Measurements from ENCODE around the gene MRTFA. TPM values are rescaled to one million over a fixed set of nuclear protein-coding genes. Genes with fewer than 3 reads are reported as not detected.

MRTFA gene
- polyA plus RNA-seq, 2 of the 4 experiments (the other 2 are of a cell fraction) = 6.8 to 48.3 TPM

DNA sequence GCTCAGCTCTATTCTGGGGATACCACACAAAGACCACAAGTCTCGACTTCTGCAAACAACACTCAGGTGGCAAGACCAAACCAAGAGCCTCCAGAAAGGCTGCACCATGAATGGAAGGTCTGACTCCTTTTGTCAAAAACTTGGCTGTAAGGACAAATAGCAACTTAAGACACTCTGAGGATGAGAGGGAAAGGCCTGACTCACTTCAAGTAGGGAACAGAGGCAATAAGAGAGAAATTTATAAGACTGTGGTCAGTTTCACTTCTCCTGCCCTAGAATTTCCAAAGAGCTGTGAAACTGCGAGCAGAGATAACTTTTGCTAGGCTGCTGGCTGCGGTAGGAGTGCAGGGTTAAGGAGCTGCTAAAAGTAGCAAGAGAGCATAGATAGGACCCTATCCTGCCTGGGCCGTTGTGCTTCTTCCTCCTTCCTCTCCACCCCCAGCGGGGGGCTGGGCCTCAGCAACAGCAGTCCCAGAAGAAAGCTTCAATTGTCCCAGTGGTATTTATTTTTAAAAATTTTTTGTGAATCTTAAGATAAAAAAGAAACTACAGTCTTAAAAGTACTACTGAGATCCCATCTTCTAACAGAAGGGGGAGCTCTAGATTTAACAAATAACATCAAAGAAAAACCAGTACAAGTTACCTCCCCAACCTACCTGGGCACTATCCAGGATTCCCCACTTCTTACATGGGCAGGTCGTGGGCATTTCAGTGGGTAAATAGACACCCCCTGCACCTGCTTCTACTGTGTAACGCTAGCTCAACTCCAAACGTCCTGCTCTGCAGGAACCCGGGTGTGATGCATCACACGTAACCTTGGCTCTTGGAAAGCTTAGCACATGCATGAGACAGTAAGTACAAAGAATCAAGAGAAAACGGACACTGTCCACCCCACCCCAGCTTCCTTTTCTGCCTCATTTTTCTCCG lies 199.8 kb downstream of the MRTFA start:
- DNase-seq (ENCODE audit: low read depth in 1 of 2, low spot score in 1 of 2) (peak; percentile 29 to 70), ATAC-seq (peak; percentile 74 to 79; a peak in 5 of 6 replicates), FAIRE-seq (no peak)
- CTCF ChIA-PET = interaction anchor here (0.5 to 7.3 kb wide), 42 partner anchors 8 to 448 kb away, joined by 3 to 70 read pairs (median 4); no protein-coding TSS in a partner anchor
- H3K4me1 ChIP-seq = peaks cover 41% of the 10 kb centered on the region
- peak overlapping the region; percentile 73 for H3K4me2 ChIP-seq
- WGBS (ENCODE audit: missing lambda C conversion rate) = 20% methylated on average over 12 of the region's 12 CpGs
- TF ChIP-seq, protein P1, sequence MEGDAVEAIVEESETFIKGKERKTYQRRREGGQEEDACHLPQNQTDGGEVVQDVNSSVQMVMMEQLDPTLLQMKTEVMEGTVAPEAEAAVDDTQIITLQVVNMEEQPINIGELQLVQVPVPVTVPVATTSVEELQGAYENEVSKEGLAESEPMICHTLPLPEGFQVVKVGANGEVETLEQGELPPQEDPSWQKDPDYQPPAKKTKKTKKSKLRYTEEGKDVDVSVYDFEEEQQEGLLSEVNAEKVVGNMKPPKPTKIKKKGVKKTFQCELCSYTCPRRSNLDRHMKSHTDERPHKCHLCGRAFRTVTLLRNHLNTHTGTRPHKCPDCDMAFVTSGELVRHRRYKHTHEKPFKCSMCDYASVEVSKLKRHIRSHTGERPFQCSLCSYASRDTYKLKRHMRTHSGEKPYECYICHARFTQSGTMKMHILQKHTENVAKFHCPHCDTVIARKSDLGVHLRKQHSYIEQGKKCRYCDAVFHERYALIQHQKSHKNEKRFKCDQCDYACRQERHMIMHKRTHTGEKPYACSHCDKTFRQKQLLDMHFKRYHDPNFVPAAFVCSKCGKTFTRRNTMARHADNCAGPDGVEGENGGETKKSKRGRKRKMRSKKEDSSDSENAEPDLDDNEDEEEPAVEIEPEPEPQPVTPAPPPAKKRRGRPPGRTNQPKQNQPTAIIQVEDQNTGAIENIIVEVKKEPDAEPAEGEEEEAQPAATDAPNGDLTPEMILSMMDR (IDR thresholded peaks at IDR 0.05) = peak; percentile 68
- TF ChIP-seq CBX2 (IDR thresholded peaks at IDR 0.05; ENCODE audit: borderline replicate concordance, low read depth) (no peak), NFE2L2 (conservative IDR thresholded peaks at IDR 0.05; ENCODE audit: low read length) (no peak), ZC3H11A (IDR thresholded peaks at IDR 0.05) (no peak), RAD21 (conservative IDR thresholded peaks at IDR 0.05 in 1 of 2, IDR thresholded peaks at IDR 0.05 in 1 of 2) (peak; percentile 57 to 75), RARB (CRISPR knock-in tag; IDR thresholded peaks at IDR 0.05) (no peak), FOSL2 (IDR thresholded peaks at IDR 0.05) (no peak), FOSL2 (CRISPR knock-in tag; IDR thresholded peaks at IDR 0.05) (no peak), JUNB (IDR thresholded peaks at IDR 0.05) (no peak), ESRRA (IDR thresholded peaks at IDR 0.05; ENCODE audit: borderline replicate concordance, low read length) (no peak), TFCP2L1 (CRISPR knock-in tag; IDR thresholded peaks at IDR 0.05) (no peak), CEBPB (IDR thresholded peaks at IDR 0.05) (no peak), HEYL (CRISPR knock-in tag; IDR thresholded peaks at IDR 0.05) (no peak), SMC3 (IDR thresholded peaks at IDR 0.05) (peak; percentile 67), FOXS1 (CRISPR knock-in tag; IDR thresholded peaks at IDR 0.05) (no peak), HOXB13 (CRISPR knock-in tag; IDR thresholded peaks at IDR 0.05; ENCODE audit: low read depth) (no peak), CHD4 (IDR thresholded peaks at IDR 0.05; ENCODE audit: borderline replicate concordance) (no peak)
- TF ChIP-seq, protein P2, sequence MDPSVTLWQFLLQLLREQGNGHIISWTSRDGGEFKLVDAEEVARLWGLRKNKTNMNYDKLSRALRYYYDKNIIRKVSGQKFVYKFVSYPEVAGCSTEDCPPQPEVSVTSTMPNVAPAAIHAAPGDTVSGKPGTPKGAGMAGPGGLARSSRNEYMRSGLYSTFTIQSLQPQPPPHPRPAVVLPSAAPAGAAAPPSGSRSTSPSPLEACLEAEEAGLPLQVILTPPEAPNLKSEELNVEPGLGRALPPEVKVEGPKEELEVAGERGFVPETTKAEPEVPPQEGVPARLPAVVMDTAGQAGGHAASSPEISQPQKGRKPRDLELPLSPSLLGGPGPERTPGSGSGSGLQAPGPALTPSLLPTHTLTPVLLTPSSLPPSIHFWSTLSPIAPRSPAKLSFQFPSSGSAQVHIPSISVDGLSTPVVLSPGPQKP (IDR thresholded peaks at IDR 0.05; ENCODE audit: low read depth, low read length) = no peak
- TF ChIP-seq, protein P3, sequence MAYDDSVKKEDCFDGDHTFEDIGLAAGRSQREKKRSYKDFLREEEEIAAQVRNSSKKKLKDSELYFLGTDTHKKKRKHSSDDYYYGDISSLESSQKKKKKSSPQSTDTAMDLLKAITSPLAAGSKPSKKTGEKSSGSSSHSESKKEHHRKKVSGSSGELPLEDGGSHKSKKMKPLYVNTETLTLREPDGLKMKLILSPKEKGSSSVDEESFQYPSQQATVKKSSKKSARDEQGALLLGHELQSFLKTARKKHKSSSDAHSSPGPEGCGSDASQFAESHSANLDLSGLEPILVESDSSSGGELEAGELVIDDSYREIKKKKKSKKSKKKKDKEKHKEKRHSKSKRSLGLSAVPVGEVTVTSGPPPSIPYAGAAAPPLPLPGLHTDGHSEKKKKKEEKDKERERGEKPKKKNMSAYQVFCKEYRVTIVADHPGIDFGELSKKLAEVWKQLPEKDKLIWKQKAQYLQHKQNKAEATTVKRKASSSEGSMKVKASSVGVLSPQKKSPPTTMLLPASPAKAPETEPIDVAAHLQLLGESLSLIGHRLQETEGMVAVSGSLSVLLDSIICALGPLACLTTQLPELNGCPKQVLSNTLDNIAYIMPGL (CRISPR knock-in tag; IDR thresholded peaks at IDR 0.05; ENCODE audit: borderline replicate concordance) = no peak
- TF ChIP-seq, protein P4, sequence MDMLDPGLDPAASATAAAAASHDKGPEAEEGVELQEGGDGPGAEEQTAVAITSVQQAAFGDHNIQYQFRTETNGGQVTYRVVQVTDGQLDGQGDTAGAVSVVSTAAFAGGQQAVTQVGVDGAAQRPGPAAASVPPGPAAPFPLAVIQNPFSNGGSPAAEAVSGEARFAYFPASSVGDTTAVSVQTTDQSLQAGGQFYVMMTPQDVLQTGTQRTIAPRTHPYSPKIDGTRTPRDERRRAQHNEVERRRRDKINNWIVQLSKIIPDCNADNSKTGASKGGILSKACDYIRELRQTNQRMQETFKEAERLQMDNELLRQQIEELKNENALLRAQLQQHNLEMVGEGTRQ (IDR thresholded peaks at IDR 0.05) = no peak
- TF ChIP-seq, protein P5, sequence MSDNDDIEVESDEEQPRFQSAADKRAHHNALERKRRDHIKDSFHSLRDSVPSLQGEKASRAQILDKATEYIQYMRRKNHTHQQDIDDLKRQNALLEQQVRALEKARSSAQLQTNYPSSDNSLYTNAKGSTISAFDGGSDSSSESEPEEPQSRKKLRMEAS (IDR thresholded peaks at IDR 0.05) = 0 out of 2 replicates have a peak, but pooled peaks have one; percentile 34
- POLR2A ChIA-PET = interaction anchor here (0.7 kb wide), 1 partner anchor 223 kb away, joined by 5 read pairs; no protein-coding TSS in a partner anchor
- peak overlapping the region; percentile 81 to 83 for H3K27ac ChIP-seq
- no peak overlapping the region for H3K4me3 ChIP-seq
- no peaks in the 10 kb centered on the region for H3K9me3 ChIP-seq

Measured in A549 (cell line).